Natural killer cell (primary cell): Measurements from ENCODE around the gene CD79B. TPM values are rescaled to one million over a fixed set of nuclear protein-coding genes. Genes with fewer than 3 reads are reported as not detected.

ENCODE experiments used
- ATAC-seq, 3 donors: fragments of 150-1000 bp in 2 of 3; fragments of 200-7000 bp in 1 of 3; cut with Tn5 transposase; 1 replicate in 1 of 3; 2 replicates in 2 of 3; pipeline ENCODE4 v1.10.0; 2021; ENCODE audit warnings: mild to moderate bottlenecking in 2 of 3, moderate library complexity in 2 of 3
- DNase-seq, 2 donors: peaks; one replicate each; pipeline versions ENCODE4 v3.0.0 to v3.0.0-alpha.2; 2013 to 2021; ENCODE audit warnings: mixed read lengths in 1 of 2
- H3K27ac ChIP-seq: one replicate; pipeline ENCODE4 v1.5.1; 2013; ENCODE audit warnings: mild to moderate bottlenecking, low read length
- H3K27me3 ChIP-seq: one replicate; pipeline ENCODE4 v1.6.1; 2013; ENCODE audit warnings: low read length; ENCODE audit not compliant: control insufficient read depth, insufficient read depth
- H3K36me3 ChIP-seq: one replicate; pipeline ENCODE4 v1.6.1; 2013; ENCODE audit warnings: low read length; ENCODE audit not compliant: control insufficient read depth, insufficient read depth
- H3K4me1 ChIP-seq: one replicate; pipeline ENCODE4 v1.6.1; 2013; ENCODE audit warnings: low read length; ENCODE audit not compliant: control insufficient read depth, insufficient read depth
- H3K4me3 ChIP-seq: one replicate; pipeline ENCODE4 v1.5.1; 2013; ENCODE audit warnings: low read length
- H3K9me3 ChIP-seq: one replicate; pipeline ENCODE4 v1.6.1; 2013; ENCODE audit warnings: low read length; ENCODE audit not compliant: control insufficient read depth, insufficient read depth
- H3K27ac Mint-ChIP-seq, 2 donors: one replicate each; pipeline ENCODE4 v1.8.0; 2022; ENCODE audit warnings: mild to moderate bottlenecking in 2 of 2, mixed read lengths in 2 of 2, moderate library complexity in 1 of 2
- H3K27me3 Mint-ChIP-seq, 2 donors: one replicate each; pipeline ENCODE4 v1.8.0; 2022; ENCODE audit warnings: low read depth in 2 of 2, mixed read lengths in 2 of 2
- H3K36me3 Mint-ChIP-seq: one replicate; pipeline ENCODE4 v1.8.0; 2022; ENCODE audit warnings: mixed read lengths
- H3K4me1 Mint-ChIP-seq, 2 donors: one replicate each; pipeline ENCODE4 v1.8.0; 2022; ENCODE audit warnings: mixed read lengths in 2 of 2
- H3K4me3 Mint-ChIP-seq: one replicate; pipeline ENCODE4 v1.8.0; 2022; ENCODE audit warnings: mild to moderate bottlenecking, moderate library complexity, mixed read lengths
- H3K9me3 Mint-ChIP-seq, 2 donors: one replicate each; pipeline ENCODE4 v1.8.0; 2022; ENCODE audit warnings: mixed read lengths in 2 of 2
- CTCF ChIP-seq: fragments of 200-600 bp; IDR thresholded peaks from one replicate; pipeline ENCODE4 v1.8.0; 2022; ENCODE audit warnings: antibody characterized with exemption
- WGBS: methylation state at CpG from one replicate; pipeline ENCODE4 v1.1.7; 2013; ENCODE audit warnings: missing lambda C conversion rate; ENCODE audit not compliant: insufficient coverage; 5-methylcytosine and 5-hydroxymethylcytosine counted together
- intact Hi-C: fragments of 100-400 bp; cut with micrococcal nuclease; formaldehyde crosslinking; loops from one replicate; pipeline ENCODE4 v1.14.2; 2022
- total RNA-seq, 4 donors: library from RNA; stranded (reverse); fragments of 120-200 nt in 1 of 4; gene quantifications; one replicate each; pipeline versions ENCODE4 v1.2.3 to v1.2.4, GENCODE V29; 2013 to 2022

Gene CD79B
- total RNA-seq, 3 donors from 2014 or later (not counting 1 experiment from before 2014, with no cell fraction given) = 26.9 to 28.9 (median 27.2) TPM

GRCh38 chr17:63975541-63976092 is 43.5 kb upstream of the CD79B start:
- ATAC-seq (no peak), DNase-seq (no peak)
- no peak for TF ChIP-seq CTCF
- WGBS = 69% methylated on average over 2 of the region's 2 CpGs
- Mint-ChIP-seq H3K4me1 (peaks cover 0 to 16% of the 10 kb centered on the region in 2 donors), H3K4me3 (no peak overlapping the region), H3K9me3 (no peaks in the 10 kb centered on the region), H3K27ac (no peak overlapping the region), H3K36me3 (no peaks in the 10 kb centered on the region), H3K27me3 (peaks cover 0 to 3% of the 10 kb centered on the region in 2 donors)
- H3K36me3 ChIP-seq = no peaks in the 10 kb centered on the region
- no peak overlapping the region for H3K4me3 ChIP-seq
- intact Hi-C loops = no loop called here
- peaks cover 4% of the 10 kb centered on the region for H3K4me1 ChIP-seq
- no peaks in the 10 kb centered on the region for H3K9me3 ChIP-seq
- no peaks in the 10 kb centered on the region for H3K27me3 ChIP-seq
- H3K27ac ChIP-seq = no peak overlapping the region

GRCh38 chr17:63974594-63975192 is 42.6 kb upstream of the CD79B start:
- H3K4me1 Mint-ChIP-seq = peaks cover 7 to 25% of the 10 kb centered on the region in 2 donors
- no peak for ATAC-seq
- 84% methylated on average over 10 of the region's 10 CpGs for WGBS
- no peak for TF ChIP-seq CTCF
- no peak for DNase-seq
- intact Hi-C loops = no loop called here
- no peaks in the 10 kb centered on the region for H3K9me3 ChIP-seq
- peaks cover 12% of the 10 kb centered on the region for H3K4me1 ChIP-seq
- H3K4me3 ChIP-seq = no peak overlapping the region
- H3K36me3 Mint-ChIP-seq = no peaks in the 10 kb centered on the region
- H3K27ac ChIP-seq = no peak overlapping the region
- peaks cover 0 to 3% of the 10 kb centered on the region in 2 donors for H3K27me3 Mint-ChIP-seq
- H3K9me3 Mint-ChIP-seq = no peaks in the 10 kb centered on the region
- no peaks in the 10 kb centered on the region for H3K36me3 ChIP-seq
- no peak overlapping the region for H3K4me3 Mint-ChIP-seq
- no peaks in the 10 kb centered on the region for H3K27me3 ChIP-seq
- no peak overlapping the region for H3K27ac Mint-ChIP-seq

GRCh38 chr17:63973930-63974593 is 41.9 kb upstream of the CD79B start:
- TF ChIP-seq CTCF = no peak
- H3K27me3 Mint-ChIP-seq = peaks cover 0 to 3% of the 10 kb centered on the region in 2 donors
- Histone ChIP-seq H3K9me3 (no peaks in the 10 kb centered on the region), H3K4me3 (no peak overlapping the region), H3K4me1 (peaks cover 12% of the 10 kb centered on the region), H3K27ac (no peak overlapping the region), H3K36me3 (no peaks in the 10 kb centered on the region), H3K27me3 (no peaks in the 10 kb centered on the region)
- DNase-seq (no peak), ATAC-seq (no peak)
- no peak overlapping the region for H3K4me3 Mint-ChIP-seq
- no peaks in the 10 kb centered on the region for H3K36me3 Mint-ChIP-seq
- WGBS = 90% methylated on average over 12 of the region's 12 CpGs
- H3K9me3 Mint-ChIP-seq = no peaks in the 10 kb centered on the region
- peaks cover 8 to 26% of the 10 kb centered on the region in 2 donors for H3K4me1 Mint-ChIP-seq
- H3K27ac Mint-ChIP-seq = no peak overlapping the region
- intact Hi-C loops = no loop called here
